ENCODE results near the gene NLGN3. TPM values are rescaled to one million over a fixed set of nuclear protein-coding genes. Genes with fewer than 3 reads are reported as not detected.

NLGN3 gene
- total and polyA plus RNA-seq, 2 of the 8 experiments (the other 6 are each of a cell fraction or from before 2014, with no cell fraction given) = 12.0 to 14.8 TPM

DNA sequence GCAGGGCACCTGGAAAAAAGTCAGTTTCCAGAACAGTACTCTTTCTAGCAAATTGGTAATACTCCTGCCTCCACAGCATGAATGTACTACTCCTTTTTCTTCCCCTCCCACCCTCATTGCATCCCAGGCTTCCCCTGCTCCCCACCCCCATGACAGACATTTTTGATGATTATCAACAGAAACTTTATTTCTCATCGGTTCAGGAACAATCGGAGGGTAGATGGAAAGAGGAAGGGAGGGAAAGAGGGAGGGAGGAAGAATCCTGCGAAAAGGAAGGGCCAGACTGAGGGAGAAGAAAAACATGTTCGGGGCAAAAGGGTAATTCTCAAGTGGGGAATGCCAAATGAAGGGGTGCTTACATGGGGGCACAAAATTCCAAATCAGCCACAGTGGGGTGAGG is 37.4 kb upstream of the NLGN3 start (continued):
- no peak for TF ChIP-seq TEAD4 (IDR thresholded peaks at IDR 0.05; ENCODE audit: low read depth, low read length)
